Lower leg skin (tissue), 4 donors: ENCODE data around the gene TMEM209. TPM values are rescaled to one million over a fixed set of nuclear protein-coding genes. Genes with fewer than 3 reads are reported as not detected.
"Not testable (repeated sequence)": the region's sequence is repeated elsewhere in the genome, so short reads cannot be mapped to it uniquely, and the experiment has no call there.

Experiments
- DNase-seq, 2 donors: peaks; one replicate each; pipeline ENCODE4 v3.0.0-alpha.2; 2019; ENCODE audit warnings: low spot score in 2 of 2
- H3K4me3 ChIP-seq: fragments of 200-600 bp; sonication (generic); 2 replicates; pipeline ENCODE4 v1.5.1; 2017; ENCODE audit warnings: mild to moderate bottlenecking, low read depth; ENCODE audit not compliant: poor library complexity, severe bottlenecking
- CTCF ChIP-seq, 3 donors: fragments of 450-650 bp; IDR thresholded peaks; one replicate each; pipeline ENCODE4 v1.5.1; 2016; ENCODE audit warnings: antibody characterized with exemption in 3 of 3, mild to moderate bottlenecking in 3 of 3, moderate library complexity in 2 of 3
- POLR2A ChIP-seq, 2 donors: fragments of 450-650 bp; IDR thresholded peaks; one replicate each; pipeline ENCODE4 v1.6.1; 2016 to 2017; ENCODE audit warnings: antibody characterized with exemption in 2 of 2, mild to moderate bottlenecking in 1 of 2, moderate library complexity in 1 of 2
- WGBS, 2 donors: methylation state at CpG; one replicate each; pipeline ENCODE4 v1.1.5; 2018; 5-methylcytosine and 5-hydroxymethylcytosine counted together
- intact Hi-C: fragments of 100-400 bp; cut with DNase I; formaldehyde crosslinking; loops from one replicate; pipeline ENCODE4 v1.15.0; 2023; ENCODE audit warnings: low total_unique reads
- total RNA-seq, 4 donors: library from RNA; depleted of rRNA; stranded (reverse); fragments of >200 nt; gene quantifications; one replicate each; pipeline ENCODE4 v1.1.0, GENCODE V29; 2016

TMEM209 gene
- total RNA-seq, 4 donors from 2014 or later, result 8.0 to 12.7 (median 9.7) TPM

DNA sequence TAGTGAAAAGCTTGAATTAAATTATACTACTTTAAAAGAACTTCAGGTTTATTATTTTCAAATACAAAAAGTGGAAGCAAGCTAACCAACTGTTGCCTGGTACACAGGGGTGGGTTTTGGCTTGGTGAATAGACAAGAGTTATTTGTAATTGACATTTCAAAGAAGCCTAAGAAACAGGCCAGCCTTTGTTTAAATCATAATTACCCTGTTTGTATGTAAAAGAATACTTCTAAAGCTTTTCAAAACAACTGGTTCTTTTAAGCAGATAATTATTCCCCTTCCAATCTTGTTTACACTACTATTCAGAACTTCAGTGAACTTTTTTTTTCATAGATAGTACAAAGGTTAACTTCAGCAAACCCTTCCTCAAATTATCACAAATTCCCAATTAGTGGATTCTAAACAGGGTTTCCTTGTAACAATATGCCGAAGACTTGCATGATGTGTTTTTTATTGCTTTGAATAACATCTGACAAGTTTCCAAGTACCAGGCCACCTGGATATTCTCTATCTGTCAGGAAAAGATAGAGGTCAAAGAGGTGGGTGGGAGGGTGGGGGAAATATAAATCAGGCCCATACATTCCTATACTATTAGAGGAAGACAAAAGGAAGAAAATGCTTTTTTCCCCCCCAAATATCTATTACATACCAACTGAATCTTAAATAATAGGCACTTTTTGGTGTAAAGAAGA, 22.8 kb upstream of the TMEM209 start:
- no peak overlapping the region for H3K4me3 ChIP-seq
- intact Hi-C loops, result no loop called here
- WGBS, 2 donors, result 61 to 77% methylated on average over 1 of the region's 1 CpG
- no peak for TF ChIP-seq POLR2A (IDR thresholded peaks at IDR 0.05)
- no peak for TF ChIP-seq CTCF (IDR thresholded peaks at IDR 0.05)
- no peak for DNase-seq

DNA sequence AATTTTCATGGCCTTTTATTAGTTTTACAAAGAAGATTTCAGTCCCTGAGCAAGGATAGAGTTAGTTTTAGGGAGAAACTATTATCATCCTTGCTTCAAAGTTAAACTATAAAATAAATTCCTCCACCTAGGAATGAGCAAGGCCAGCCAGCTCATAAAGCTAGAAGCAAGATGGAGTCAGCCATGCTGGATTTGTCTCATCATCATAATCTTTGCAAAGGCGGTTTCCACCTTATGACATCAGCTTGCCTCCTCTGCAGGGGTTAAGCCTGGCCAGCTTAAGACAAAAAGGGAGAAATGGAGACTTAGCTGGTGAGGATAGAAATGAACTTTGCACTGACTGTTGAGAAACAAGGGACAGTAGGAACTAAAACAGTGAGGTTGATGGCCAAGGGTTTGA, 21.1 kb upstream of the TMEM209 start:
- DNase-seq, result no peak
- 93 to 95% methylated on average over 1 of the region's 1 CpG for WGBS, 2 donors
- H3K4me3 ChIP-seq, result no peak overlapping the region
- intact Hi-C loops, result no loop called here
- TF ChIP-seq POLR2A (IDR thresholded peaks at IDR 0.05) (no peak), CTCF (IDR thresholded peaks at IDR 0.05) (no peak)

- whole genome bisulfite sequencing, 2 donors, result 62 to 73% methylated on average over 3 of the region's 3 CpGs
- intact Hi-C loops, H3K4me3 ChIP-seq, DNase-seq: not testable (repeated sequence)
Measured at GRCh38 chr7:130224923-130225322, 19.7 kb upstream of the TMEM209 start.

DNA sequence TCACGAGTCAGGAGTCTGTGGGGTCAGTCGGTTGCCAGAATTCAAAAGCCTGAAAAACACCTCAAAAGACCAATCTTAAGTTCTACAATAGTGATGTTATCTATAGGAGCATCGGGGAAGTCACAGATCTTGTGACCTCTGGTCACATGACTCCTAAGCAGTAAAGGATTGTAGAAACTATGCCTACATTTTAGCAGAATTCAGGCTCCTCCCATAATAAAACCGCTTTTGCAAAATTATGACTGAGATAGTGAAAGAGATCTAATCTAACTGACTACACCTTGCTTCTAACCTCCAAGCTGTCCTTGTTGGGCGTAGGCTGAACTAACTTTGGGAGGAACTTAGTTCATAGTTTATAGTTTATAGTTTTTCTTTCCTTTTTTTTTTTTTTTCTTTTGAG, 19.0 kb upstream of the TMEM209 start:
- WGBS, 2 donors, result 82 to 88% methylated on average over 5 of the region's 5 CpGs

DNA sequence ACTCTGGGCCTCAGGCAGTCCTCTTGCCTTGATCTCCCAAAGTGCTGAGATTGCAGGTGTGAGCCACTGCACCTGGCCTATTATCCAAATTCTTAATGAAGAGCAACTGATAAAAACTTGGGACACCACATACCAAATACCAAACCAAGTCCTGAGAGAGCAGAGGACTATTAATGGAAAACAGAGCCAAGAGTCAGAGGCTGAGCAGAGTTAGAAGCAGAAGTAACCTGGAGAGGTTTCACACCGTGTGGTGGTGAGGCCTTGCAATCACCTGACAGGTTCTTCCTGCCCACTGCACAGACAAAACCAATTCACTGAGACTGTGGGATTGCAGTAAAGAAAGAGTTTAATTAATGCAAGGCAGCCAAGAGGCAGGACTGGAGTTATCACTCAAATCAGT, 18.4 kb upstream of the TMEM209 start:
- TF ChIP-seq CTCF (IDR thresholded peaks at IDR 0.05) (no peak), POLR2A (IDR thresholded peaks at IDR 0.05) (no peak)
- no peak for DNase-seq
- intact Hi-C loops, result no loop called here
- no peak overlapping the region for H3K4me3 ChIP-seq
- 71 to 89% methylated on average over 1 of the region's 1 CpG for WGBS, 2 donors

More for the DNA sequence above, 19.0 kb upstream of the TMEM209 start:
- no peak overlapping the region for H3K4me3 ChIP-seq
- no peak for DNase-seq
- intact Hi-C loops, result no loop called here
- TF ChIP-seq CTCF (IDR thresholded peaks at IDR 0.05) (no peak), POLR2A (IDR thresholded peaks at IDR 0.05) (no peak)

DNA sequence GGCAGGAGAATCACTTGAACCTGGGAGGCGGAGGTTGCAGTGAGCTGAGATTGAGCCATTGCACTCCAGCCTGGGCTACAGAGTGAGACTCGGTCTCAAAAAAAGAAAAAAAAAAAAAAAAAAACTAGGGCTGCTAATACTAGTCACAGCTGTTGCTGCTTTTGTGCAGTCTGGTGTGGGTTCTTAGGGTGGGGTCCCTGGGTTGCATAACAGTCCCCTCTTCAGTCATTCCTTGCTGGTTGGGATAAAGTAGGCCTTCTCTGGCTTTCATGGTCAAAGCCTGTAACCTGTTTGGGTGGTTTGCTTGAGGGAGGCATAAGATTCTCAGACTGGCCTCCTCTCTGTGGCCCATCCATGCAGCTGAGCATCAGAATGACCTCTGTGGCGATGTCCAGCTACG, 16.5 kb upstream of the TMEM209 start:
- no peak for TF ChIP-seq POLR2A (IDR thresholded peaks at IDR 0.05)
- TF ChIP-seq CTCF (IDR thresholded peaks at IDR 0.05), result no peak
- 86 to 90% methylated on average over 4 of the region's 4 CpGs for WGBS, 2 donors
- DNase-seq, result no peak
- intact Hi-C loops, result no loop called here
- H3K4me3 ChIP-seq, result no peak overlapping the region
